ENCODE measurements around the gene ECEL1.

ECEL1 gene

GRCh38 chr2:232498452-232498851 lies 10.8 kb upstream of the ECEL1 start:
- no peak for DNase-seq (ENCODE audit: low read depth, low spot score)

DNA sequence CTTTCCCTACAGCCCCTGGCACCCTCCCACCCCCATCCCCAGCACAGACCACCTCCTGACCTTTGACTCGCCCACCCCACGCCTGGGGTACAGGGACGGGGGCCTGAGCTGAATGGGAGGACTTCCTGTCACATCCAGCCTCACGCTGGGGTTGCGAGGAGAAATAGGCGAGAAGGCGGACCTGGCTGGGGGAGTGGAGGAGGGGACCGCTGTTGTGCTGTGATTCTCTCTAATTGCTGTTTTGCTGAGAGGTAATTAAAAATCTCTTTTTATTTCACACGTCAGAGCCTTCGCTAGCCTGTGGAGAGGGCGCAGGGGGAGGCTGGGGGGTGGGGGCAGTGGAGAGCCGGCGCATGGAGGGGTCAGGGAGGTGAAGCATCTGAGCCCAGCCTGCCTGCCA lies 9.7 kb upstream of the ECEL1 start:
- no peak for DNase-seq (ENCODE audit: low read depth, low spot score)

- DNase-seq (ENCODE audit: low read depth, low spot score), result no peak
Observed at GRCh38 chr2:232496501-232497270, 9.1 kb upstream of the ECEL1 start.

- no peak for DNase-seq (ENCODE audit: low read depth, low spot score)
Observed at GRCh38 chr2:232495292-232495691, 7.7 kb upstream of the ECEL1 start.

DNA sequence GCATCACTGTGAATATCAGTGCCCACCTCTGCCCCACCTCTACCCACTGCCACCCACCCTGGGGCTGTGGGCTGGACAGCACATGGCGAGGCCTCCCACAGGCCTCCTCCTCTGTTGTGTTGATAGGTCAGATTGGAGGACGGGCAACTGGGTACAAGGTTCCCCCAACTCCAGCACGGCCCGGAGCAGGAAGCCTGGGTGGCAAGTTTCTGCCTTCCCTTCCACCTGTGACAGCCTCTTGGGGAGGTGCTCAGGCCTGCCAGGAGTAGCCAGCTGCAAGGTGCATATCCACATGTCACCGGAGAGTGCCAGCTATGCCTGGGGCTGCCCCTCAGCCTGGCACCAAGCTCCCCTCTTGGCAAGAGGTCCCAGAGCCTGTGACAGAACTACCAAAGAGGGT lies 6.9 kb upstream of the ECEL1 start:
- no peak for DNase-seq (ENCODE audit: low read depth, low spot score)

GRCh38 chr2:232493701-232494474 lies 6.3 kb upstream of the ECEL1 start:
- DNase-seq (ENCODE audit: low read depth, low spot score), result no peak

- DNase-seq (ENCODE audit: low read depth, low spot score), result no peak
Observed at GRCh38 chr2:232492963-232493700, 5.5 kb upstream of the ECEL1 start.

DNA sequence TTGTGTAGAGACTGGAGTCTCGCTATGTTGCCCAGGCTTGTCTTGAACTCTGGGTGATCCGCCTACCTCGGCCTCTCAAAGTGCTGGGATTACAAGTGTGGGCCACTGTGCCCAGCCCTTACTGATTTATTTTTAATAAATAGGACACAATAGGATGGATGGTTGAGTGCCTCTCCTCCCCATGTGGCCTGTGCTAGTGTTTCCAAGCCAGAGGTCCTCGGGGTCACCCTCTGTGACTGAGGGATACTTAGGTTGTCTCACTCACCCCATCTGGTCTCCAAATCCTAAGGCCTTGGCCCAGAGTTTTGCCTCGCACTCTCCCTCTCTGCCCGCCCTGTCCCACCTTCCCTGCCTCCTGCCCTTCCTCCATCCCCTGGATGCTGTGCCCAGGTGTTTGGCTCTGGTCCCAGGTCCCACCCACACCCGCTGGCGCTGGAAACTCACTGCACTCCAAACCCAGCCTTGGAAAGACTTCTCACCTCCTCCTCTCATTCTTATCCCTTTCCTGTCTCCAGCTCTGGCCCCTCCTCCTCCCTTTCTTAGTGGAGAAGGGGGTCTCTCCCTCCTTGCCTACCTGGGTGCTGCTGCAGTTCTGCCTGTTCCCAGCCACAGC lies 4.7 kb upstream of the ECEL1 start:
- no peak for DNase-seq (ENCODE audit: low read depth, low spot score)

DNA sequence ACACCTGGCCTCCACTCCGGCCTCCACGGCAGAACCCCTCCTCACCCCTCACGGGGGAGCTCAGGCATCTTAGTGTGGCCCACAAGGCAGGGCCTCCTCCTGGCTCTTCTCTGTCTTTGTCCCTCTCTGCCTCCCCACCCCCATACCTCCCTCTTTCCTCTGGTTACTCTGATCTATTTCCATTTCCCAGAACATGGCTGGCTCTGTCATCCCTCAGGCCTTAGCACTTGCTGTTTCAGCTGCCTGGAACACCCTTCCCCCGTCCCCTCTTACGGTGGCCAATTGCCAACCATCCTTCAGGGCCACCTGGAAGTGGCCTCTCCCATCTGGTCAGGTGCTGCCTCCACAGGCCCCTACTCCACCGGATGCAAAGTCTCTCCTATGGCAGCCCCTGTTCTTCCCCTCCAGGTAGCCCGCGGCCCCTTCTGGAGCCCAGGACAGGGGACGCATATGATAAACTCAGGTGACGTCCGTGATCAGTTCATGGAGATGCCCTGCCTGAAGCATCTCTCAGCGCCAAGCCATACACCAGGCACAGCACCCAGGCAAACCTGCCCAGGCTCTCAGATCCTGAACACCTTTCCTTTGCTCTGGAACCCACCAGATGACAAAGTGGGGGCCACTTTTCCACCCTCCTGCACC lies 3.6 kb upstream of the ECEL1 start:
- no peak for DNase-seq (ENCODE audit: low read depth, low spot score)

- DNase-seq (ENCODE audit: low read depth, low spot score), result no peak
Observed at GRCh38 chr2:232490221-232491138, 2.8 kb upstream of the ECEL1 start.

- no peak for DNase-seq (ENCODE audit: low read depth, low spot score)
Observed at GRCh38 chr2:232489516-232490220, 2.0 kb upstream of the ECEL1 start.

- no peak for DNase-seq (ENCODE audit: low read depth, low spot score)
Observed at GRCh38 chr2:232488721-232489300, 1.2 kb upstream of the ECEL1 start.

DNA sequence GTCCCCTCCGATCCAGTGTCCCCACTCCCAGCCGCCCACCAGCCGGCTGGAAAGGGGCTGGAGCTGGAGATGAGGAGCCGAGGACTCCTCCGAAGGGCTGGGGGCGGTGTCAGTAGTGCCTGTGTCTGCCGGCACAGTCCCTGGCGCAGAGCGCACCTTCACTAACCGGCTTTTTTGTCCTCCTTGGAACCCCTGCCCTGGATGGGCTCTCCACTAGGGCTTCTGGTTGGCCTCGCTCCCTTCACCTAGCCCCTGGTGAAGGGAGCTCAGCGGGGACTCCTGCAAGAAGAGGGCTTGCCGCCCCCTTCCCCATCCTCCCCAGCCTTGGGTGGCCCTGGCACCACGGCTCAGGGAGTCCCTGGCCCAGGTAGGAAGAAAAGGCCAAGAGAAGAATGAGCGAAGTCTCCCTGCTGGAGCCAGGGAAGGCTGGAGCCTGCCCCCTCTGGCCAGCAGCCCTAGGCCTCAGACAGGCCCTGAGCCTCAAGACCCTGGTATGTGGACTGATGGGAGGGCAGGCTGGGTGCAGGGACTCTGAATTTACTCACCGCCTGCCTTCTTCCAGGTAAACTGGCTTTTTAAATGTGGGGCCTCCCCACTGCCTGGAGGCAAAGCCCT lies 570 bp upstream of the ECEL1 start:
- no peak for DNase-seq (ENCODE audit: low read depth, low spot score)

DNA sequence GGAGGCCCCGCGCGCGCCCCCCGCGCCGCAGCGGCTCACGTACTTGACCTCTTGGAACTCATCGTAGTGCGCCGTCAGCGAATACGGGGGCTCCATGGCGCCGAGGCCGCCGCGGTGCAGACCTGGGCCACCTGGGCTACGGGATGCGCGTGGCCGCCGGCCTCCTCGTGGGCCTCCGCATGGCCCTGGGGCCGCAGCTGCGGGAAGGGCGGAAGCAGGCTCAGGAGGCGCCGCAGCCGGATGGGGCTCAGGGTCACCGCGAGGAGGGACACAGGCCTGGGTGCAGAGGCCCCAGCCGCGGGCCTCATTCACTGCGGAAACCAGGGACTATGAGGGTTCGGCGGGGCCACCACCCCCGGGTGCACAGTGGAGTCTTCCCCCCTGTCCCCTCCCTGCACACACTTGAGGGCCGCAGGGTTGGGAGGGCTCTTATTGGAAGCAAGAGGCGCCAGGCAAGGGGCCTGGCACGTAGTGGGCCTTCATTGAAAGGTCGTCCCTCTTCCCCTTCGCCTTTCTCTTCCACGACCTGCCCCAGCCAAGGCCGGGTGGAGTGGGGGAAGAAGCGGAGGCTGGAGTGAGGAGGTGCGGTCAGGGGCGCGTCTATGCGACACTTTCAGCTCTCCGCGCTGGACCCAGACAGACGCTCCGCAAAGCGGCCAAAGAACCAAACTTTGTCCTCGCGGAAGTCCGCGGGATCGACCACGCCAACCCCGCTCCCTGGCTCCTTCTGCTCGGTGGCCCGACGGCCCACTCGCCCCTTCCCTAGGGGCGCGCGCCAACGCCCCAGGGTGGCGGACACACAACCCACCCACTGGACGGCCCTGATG lies 863 bp downstream of the ECEL1 start:
- no peak for DNase-seq (ENCODE audit: low read depth, low spot score)

DNA sequence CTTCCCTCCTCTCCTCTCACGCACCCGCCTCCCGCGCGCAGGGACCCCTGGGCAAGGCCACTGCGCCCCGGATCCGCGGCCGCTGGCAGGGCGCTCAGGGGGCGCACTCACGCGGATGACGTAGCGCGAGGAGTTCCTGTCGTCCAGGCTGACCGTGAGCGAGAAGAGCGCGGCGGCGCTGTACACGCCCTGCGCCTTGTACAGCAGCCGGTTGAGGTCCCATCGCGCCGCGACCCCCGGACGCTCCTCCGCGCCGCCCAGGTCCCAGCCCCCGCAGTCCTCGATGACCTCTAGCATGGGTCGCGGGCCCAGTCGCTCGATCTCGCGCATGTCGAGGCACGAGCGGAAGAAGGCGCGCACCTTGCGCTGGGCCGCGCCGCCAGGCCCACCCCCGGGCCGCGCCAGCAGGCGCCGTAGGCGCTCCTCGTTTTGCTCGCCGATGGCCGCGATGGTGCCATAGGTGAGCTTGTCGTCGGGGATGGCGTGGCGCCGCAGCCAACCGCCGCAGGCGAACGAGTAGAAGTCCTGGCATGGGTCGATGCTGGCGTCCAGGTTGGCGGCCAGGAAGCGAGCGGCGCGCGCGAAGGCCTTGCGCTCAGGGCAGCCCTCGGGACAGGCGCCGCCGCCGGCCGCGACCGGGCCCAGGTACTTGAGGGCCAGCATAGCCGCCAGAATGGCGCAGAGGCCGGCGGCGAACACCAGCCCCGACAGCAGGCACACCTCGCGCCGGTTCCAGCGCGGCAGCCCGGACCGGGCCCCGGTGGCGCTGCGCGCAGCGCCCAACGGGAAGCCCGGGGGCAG lies 1.7 kb downstream of the ECEL1 start:
- DNase-seq (ENCODE audit: low read depth, low spot score), result no peak

DNA sequence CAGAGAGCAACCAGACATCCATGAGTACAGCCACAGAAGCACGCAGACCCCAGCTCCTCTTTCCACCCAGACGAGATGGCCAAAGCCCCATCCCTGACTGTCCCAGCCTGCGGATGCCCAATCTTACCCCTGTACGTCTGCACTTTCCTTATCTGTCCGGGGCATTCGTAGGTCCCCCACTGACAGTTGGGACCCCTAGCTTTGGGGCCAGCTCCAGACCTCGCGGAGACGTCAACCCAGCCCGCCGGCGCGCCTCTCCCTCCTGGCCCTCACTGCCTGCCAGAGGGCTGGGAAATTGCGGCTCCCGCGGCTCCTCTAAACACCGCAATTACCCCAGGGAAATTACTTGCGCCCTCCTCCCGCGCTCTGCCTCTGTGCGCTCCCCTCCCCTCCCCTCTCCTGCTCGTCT lies 2.3 kb downstream of the ECEL1 start:
- no peak for DNase-seq (ENCODE audit: low read depth, low spot score)

- DNase-seq (ENCODE audit: low read depth, low spot score), result no peak
Observed at GRCh38 chr2:232484628-232485347, 2.8 kb downstream of the ECEL1 start.

Data from iPS DF 19.7 (cell line).